ENCODE measurements around the gene CHN2. TPM values are rescaled to one million over a fixed set of nuclear protein-coding genes. Genes with fewer than 3 reads are reported as not detected.

The CHN2 gene
- total and polyA plus RNA-seq, 2 donors (not counting 1 experiment from before 2014, with no cell fraction given): 0.86 to 1.4 TPM

GRCh38 chr7:29281782-29282541, 87.4 kb downstream of the CHN2 start:
- POLR2A ChIA-PET: no interaction called here
- Histone ChIP-seq H2AFZ (ENCODE audit: insufficient read depth, low read depth, low read length, poor library complexity, severe bottlenecking) (no peak overlapping the region), H3K79me2 (ENCODE audit: control insufficient read depth, insufficient read depth, low read length) (no peaks in the 10 kb centered on the region), H3K9me3 (ENCODE audit: control extremely low read depth in 1 of 3, control insufficient read depth in 2 of 3, insufficient read depth in 1 of 3, low read length in 2 of 3) (peaks cover 0 to 2% (median 0%) of the 10 kb centered on the region in 3 donors), H3K4me1 (ENCODE audit: control insufficient read depth in 2 of 2, insufficient read depth in 2 of 2, low read length in 2 of 2) (peaks cover 5 to 11% of the 10 kb centered on the region in 2 donors), H3K9ac (ENCODE audit: low read length) (no peak overlapping the region), H3K4me3 (ENCODE audit: control extremely low read depth in 1 of 5, extremely low read depth in 1 of 5, insufficient read depth in 1 of 5, low read depth in 2 of 5, low read length in 4 of 5) (no peak overlapping the region), H4K20me1 (ENCODE audit: control insufficient read depth, insufficient read depth, low read length, poor library complexity, severe bottlenecking) (no peaks in the 10 kb centered on the region), H3K4me2 (replicated peaks; ENCODE audit: low read depth, low read length, poor library complexity, severe bottlenecking) (no peak overlapping the region), H3K27ac (ENCODE audit: low read length in 2 of 2) (no peak overlapping the region), H3K36me3 (replicated peaks in 1 of 2; ENCODE audit: control extremely low read depth in 1 of 2, control insufficient read depth in 1 of 2, extremely low read depth in 1 of 2, insufficient read depth in 2 of 2, low read length in 1 of 2) (no peaks in the 10 kb centered on the region), H3K27me3 (replicated peaks in 1 of 4; ENCODE audit: control extremely low read depth in 1 of 4, control insufficient read depth in 3 of 4, insufficient read depth in 4 of 4, low read length in 3 of 4) (no peaks in the 10 kb centered on the region)
- Mint-ChIP-seq H3K27ac (no peak overlapping the region), H3K4me3 (no peak overlapping the region), H3K27me3 (peaks cover 5% of the 10 kb centered on the region), H3K4me1 (peaks cover 8% of the 10 kb centered on the region), H3K9me3 (ENCODE audit: insufficient read depth) (no peaks in the 10 kb centered on the region)
- no peak for TF ChIP-seq EZH2 (IDR thresholded peaks at IDR 0.05; ENCODE audit: borderline replicate concordance, insufficient read depth, low read depth, low read length, poor library complexity, severe bottlenecking)
- no peak for TF ChIP-seq CTCF (IDR thresholded peaks at IDR 0.05)
- CTCF ChIA-PET: interaction anchor here (1.0 kb wide), 1 partner anchor 24 kb away, joined by 3 read pairs; no protein-coding TSS in a partner anchor
- 96% methylated on average over 9 of the region's 12 CpGs for WGBS (ENCODE audit: insufficient coverage)
- no peak for ATAC-seq (ENCODE audit: low read depth)
- intact Hi-C loops (cut with micrococcal nuclease): no loop called here
- no peak for DNase-seq

- peaks cover 8% of the 10 kb centered on the region for H3K4me1 Mint-ChIP-seq
- peak overlapping the region; percentile 23 for H3K4me2 ChIP-seq (replicated peaks; ENCODE audit: low read depth, low read length, poor library complexity, severe bottlenecking)
- H4K20me1 ChIP-seq (ENCODE audit: control insufficient read depth, insufficient read depth, low read length, poor library complexity, severe bottlenecking): no peaks in the 10 kb centered on the region
- no peaks in the 10 kb centered on the region for H3K9me3 Mint-ChIP-seq (ENCODE audit: insufficient read depth)
- peaks cover 0 to 2% (median 0%) of the 10 kb centered on the region in 3 donors for H3K9me3 ChIP-seq (ENCODE audit: control extremely low read depth in 1 of 3, control insufficient read depth in 2 of 3, insufficient read depth in 1 of 3, low read length in 2 of 3)
- H3K4me3 Mint-ChIP-seq: no peak overlapping the region
- ATAC-seq (ENCODE audit: low read depth): peak; percentile 45
- CTCF ChIA-PET: interaction anchor here (1.0 kb wide), 1 partner anchor 25 kb away, joined by 3 read pairs; no protein-coding TSS in a partner anchor
- H3K4me3 ChIP-seq (ENCODE audit: control extremely low read depth in 1 of 5, extremely low read depth in 1 of 5, insufficient read depth in 1 of 5, low read depth in 2 of 5, low read length in 4 of 5): no peak overlapping the region
- POLR2A ChIA-PET: no interaction called here
- no peak overlapping the region for H3K27ac ChIP-seq (ENCODE audit: low read length in 2 of 2)
- peaks cover 5 to 11% of the 10 kb centered on the region in 2 donors for H3K4me1 ChIP-seq (ENCODE audit: control insufficient read depth in 2 of 2, insufficient read depth in 2 of 2, low read length in 2 of 2)
- no peak overlapping the region for H3K9ac ChIP-seq (ENCODE audit: low read length)
- no peaks in the 10 kb centered on the region for H3K27me3 ChIP-seq (replicated peaks in 1 of 4; ENCODE audit: control extremely low read depth in 1 of 4, control insufficient read depth in 3 of 4, insufficient read depth in 4 of 4, low read length in 3 of 4)
- H3K79me2 ChIP-seq (ENCODE audit: control insufficient read depth, insufficient read depth, low read length): no peaks in the 10 kb centered on the region
- peaks cover 5% of the 10 kb centered on the region for H3K27me3 Mint-ChIP-seq
- WGBS (ENCODE audit: insufficient coverage): 37% methylated on average over 9 of the region's 13 CpGs
- H3K27ac Mint-ChIP-seq: peak overlapping the region; percentile 39
- intact Hi-C loops (cut with micrococcal nuclease): no loop called here
- peak; percentile 23 for DNase-seq
- no peak overlapping the region for H2AFZ ChIP-seq (ENCODE audit: insufficient read depth, low read depth, low read length, poor library complexity, severe bottlenecking)
- no peak for TF ChIP-seq CTCF (IDR thresholded peaks at IDR 0.05)
- no peak for TF ChIP-seq EZH2 (IDR thresholded peaks at IDR 0.05; ENCODE audit: borderline replicate concordance, insufficient read depth, low read depth, low read length, poor library complexity, severe bottlenecking)
- no peaks in the 10 kb centered on the region for H3K36me3 ChIP-seq (replicated peaks in 1 of 2; ENCODE audit: control extremely low read depth in 1 of 2, control insufficient read depth in 1 of 2, extremely low read depth in 1 of 2, insufficient read depth in 2 of 2, low read length in 1 of 2)
Measured at GRCh38 chr7:29282819-29283414, 88.3 kb downstream of the CHN2 start.

Measured in B cell (primary cell).